GM12873 (cell line): ENCODE measurements around the gene BTBD3.

ENCODE experiments used
- TF ChIP-seq, protein P1 (sequence below): IDR thresholded peaks from 2 replicates; pipeline ENCODE4 v1.5.1; 2012; ENCODE audit warnings: low read depth, mild to moderate bottlenecking, moderate library complexity, low read length, control low read depth; ENCODE audit not compliant: insufficient read depth; ENCODE audit errors: missing control alignments

BTBD3 gene

DNA sequence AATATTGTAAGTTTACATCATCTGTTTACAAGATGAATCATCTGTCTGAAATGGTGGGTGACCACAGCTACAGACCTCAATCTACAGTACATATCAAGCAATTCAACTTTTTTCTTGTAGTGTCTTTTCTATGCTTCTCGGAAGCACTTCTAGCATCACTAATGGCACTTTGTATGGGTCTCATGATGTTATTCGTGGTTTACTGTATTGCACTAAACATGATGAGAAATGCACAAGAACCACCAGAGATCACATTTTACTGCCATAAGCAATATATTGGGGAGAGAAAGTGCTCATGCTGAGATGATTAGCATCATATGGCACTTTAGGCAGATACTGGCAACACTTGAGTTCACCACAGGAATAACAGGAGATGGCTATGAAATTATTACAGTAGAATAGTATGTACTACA is 15.4 kb upstream of the BTBD3 start:
- TF ChIP-seq, protein P1, sequence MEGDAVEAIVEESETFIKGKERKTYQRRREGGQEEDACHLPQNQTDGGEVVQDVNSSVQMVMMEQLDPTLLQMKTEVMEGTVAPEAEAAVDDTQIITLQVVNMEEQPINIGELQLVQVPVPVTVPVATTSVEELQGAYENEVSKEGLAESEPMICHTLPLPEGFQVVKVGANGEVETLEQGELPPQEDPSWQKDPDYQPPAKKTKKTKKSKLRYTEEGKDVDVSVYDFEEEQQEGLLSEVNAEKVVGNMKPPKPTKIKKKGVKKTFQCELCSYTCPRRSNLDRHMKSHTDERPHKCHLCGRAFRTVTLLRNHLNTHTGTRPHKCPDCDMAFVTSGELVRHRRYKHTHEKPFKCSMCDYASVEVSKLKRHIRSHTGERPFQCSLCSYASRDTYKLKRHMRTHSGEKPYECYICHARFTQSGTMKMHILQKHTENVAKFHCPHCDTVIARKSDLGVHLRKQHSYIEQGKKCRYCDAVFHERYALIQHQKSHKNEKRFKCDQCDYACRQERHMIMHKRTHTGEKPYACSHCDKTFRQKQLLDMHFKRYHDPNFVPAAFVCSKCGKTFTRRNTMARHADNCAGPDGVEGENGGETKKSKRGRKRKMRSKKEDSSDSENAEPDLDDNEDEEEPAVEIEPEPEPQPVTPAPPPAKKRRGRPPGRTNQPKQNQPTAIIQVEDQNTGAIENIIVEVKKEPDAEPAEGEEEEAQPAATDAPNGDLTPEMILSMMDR: no peak

- TF ChIP-seq, protein P1: no peak
Observed at GRCh38 chr20:11905460-11906179, 12.1 kb upstream of the BTBD3 start.

DNA sequence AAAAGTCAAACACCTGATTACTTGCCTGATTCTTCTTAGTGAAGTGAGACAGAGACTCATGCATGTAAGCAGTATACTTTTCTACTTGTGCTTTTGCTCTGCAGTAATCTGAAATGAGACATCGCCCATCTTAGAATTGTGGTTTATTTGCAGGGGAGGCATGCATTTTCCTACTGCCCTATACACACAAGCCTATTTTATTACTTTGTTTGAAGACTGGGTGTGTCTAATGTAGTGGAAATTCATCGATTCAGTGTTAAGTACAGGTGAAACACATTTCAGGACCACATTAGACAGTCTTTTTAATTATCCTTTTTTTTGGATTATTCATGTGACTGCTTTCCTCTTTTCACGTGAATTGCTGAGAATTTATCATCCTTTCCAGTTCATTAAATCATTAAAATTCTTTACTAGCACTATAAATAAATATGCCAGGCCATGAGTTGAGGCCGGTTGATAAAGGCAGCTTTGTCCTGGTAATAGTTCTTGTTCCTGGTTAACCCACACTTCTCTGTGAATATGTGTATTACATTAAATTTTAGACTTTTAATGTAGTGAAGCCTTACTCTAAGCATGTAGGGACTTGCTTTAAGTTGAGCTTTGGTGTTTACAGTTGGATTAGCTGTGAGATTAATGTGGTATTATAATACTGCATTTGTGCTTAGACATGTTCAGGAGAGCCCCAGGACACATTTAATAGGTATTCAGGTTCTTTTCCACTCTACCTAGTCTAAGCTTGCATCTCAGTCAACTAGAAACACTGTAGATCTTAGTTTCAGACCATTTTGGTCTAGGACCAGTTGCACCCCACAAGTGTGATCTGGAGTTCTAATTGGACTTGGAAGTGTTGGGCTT is 10.8 kb upstream of the BTBD3 start:
- TF ChIP-seq, protein P1: no peak

- TF ChIP-seq, protein P1: no peak
Observed at GRCh38 chr20:11907621-11908020, 10.1 kb upstream of the BTBD3 start.

- TF ChIP-seq, protein P1: peak; percentile 62
Observed at GRCh38 chr20:11912013-11912658, 5.6 kb upstream of the BTBD3 start.

GRCh38 chr20:11912659-11913415 is 4.9 kb upstream of the BTBD3 start:
- TF ChIP-seq, protein P1: no peak
